HG02798 (cell line): ENCODE data around the gene MTARC2.

Experiments
- ATAC-seq: cut with Tn5 transposase; IDR thresholded peaks from one replicate; pipeline ENCODE4 v1.9.1; 2021; ENCODE audit warnings: mild to moderate bottlenecking; ENCODE audit not compliant: unreplicated experiment, poor library complexity

Gene MTARC2

DNA sequence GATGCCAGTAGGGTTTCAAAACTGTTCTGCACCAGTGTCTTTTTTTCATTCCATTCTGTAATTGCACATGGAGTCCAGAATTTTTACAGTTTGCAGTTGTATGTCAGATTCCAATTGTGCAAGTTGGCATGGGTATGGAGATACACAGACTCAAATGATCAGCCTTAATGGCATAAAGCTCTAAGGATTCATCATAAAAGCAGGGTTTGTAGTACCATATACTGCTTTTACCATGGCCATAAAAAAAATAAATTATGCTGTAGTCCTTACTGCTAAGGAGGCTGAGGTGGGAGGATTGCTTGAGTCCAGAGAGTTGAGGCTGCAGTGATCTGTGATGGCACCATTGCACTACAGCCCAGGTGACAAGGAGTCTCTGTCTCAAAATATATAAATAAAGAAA lies 48.9 kb downstream of the MTARC2 start:
- ATAC-seq, result no peak

DNA sequence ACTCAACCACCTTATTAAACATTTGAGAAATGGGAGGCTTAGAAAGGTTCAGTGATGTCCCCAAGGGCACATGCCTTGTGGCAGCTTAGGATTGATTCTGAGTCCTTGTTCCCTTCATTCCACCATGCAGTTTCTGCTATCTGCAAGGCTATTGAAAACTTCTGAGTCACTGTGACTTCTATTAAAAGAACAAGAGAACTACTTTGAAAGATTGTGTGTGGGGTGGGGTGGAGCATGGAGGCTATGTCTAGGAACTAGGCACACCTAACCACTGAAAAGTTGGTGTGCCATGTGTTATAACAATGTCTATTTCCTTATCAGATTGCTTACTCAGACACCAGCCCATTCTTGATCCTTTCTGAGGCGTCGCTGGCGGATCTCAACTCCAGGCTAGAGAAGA lies 49.4 kb downstream of the MTARC2 start:
- no peak for ATAC-seq

DNA sequence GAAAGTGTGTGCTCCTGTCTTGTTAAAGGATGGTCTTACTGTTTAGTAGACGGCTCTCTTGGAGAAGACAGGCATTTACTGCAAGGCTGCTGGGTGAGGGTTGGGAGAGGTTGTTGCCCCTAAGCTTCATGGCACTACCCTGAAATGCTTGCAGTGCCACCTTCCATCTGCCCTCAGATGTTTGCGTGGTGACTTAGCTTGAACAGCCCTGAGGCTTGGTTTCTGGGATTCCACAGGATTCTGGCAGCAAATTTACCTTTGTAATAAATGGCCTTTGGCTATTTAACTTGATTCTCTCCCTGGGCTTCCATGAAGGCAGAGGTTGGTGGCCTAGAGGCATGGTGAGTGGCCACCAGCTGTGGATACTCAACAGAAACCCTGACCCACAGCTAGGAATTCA lies 50.2 kb downstream of the MTARC2 start:
- no peak for ATAC-seq

DNA sequence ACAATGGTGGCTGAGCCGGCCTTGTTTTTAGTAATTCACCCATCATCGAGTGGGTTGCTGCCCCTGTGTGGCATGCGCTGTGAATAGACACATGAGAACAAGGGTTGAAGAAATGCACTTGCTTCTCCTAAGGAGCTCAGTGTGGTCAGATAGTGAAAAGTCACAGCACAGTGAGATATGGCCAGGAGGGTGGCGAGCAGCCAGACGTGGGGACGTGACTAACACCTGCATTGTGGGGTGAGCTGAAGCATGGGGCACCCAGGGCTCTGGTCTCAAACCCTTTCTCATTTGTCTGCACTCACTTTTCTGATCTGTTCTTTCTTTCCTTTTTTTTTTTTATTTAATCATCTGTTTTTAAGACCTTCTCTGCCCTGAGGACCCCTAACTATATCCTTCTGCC lies 52.1 kb downstream of the MTARC2 start:
- ATAC-seq, result no peak

DNA sequence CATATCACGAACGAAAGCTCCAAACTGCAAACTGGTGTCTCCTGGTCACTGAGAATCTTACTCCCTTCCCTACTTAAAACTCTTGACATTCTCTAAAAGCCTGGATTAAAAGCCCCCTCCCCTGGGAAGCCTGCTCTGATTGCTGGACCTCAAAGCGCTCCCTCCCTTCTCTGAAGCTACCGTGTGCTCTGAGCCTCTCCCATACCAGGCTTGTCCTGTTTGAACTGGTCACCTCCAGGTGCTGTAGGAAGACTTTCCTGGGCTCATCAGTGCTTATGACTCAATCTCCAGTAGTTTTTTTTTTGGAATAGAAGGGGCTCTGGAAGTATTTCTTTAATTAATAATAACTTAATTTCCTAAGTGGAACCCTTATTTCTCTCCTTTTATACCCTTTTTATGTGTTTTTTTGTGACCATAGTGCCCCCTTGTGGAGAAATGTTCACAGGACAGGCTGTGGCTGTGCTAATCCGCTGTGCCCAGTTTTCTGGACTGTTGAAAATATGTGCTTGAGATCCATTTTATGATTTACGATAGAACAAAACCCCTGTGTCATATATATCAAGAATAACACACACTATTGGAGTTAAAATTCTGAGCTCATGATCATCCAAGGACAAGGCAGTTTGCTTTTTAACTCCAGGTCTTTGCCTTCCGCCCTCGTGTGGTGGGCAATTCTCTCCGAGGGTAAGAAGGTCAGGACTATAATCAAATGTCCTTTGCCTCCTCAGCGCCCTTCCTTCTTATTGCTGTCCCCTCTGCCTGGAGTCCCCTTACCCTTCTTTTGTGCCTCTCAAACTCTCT lies 55.5 kb downstream of the MTARC2 start:
- ATAC-seq, result peak; percentile 53

DNA sequence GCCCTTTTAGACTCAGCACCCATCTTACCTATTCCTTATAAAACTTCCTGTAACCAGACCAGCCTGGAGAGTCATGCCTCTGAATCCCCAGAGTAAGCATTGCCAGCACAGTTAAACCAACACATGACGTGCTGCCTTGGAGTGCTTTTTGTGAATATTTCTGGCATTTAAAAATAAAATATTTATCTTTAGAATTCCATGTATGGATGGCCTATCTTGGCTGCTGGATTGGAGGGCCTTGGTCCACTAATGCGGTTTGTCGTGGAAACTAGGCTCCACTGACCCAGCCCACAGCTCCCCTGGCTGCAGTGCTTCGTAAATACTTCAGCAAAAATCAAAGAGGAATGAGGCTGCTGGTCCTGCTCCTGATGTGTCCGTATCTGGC lies 56.1 kb downstream of the MTARC2 start:
- no peak for ATAC-seq

DNA sequence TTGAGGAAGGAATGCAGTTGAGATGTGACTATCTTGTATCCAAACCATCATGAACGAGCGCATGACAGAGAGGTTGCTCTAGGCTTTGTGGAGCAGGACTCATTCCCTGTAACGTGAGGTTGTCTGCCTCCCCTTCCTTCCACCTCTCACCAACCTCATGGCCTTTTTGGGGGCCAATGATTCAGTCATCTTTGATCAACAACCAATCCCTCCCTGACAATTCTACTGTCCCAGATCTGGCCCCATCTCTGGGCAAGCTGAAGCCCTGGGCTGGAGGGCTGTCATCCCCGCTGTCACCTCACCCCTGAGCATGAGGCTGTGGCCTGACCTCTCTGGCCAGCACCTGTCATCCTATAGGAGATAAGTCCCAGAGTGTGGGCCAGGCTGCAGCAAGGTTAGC lies 58.3 kb downstream of the MTARC2 start:
- no peak for ATAC-seq

DNA sequence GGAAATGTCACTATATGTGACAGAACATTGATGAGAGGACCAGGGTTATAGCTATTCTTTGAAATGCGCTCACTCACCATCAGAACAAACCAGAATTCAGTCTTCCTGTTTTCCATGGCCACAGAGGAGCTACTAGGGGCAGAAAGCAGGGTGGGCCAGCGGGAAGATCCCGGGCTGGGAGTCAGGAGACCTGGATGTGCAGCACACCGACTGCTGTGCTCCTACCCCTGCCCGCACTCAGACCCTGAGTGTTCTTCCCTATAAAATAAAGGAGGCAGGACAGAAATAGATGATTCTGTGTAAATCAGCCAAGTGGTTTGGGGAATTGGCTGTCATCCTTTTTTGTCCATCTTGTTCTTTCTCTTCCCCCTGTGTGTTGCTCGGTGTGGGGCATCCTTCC lies 59.6 kb downstream of the MTARC2 start:
- no peak for ATAC-seq

DNA sequence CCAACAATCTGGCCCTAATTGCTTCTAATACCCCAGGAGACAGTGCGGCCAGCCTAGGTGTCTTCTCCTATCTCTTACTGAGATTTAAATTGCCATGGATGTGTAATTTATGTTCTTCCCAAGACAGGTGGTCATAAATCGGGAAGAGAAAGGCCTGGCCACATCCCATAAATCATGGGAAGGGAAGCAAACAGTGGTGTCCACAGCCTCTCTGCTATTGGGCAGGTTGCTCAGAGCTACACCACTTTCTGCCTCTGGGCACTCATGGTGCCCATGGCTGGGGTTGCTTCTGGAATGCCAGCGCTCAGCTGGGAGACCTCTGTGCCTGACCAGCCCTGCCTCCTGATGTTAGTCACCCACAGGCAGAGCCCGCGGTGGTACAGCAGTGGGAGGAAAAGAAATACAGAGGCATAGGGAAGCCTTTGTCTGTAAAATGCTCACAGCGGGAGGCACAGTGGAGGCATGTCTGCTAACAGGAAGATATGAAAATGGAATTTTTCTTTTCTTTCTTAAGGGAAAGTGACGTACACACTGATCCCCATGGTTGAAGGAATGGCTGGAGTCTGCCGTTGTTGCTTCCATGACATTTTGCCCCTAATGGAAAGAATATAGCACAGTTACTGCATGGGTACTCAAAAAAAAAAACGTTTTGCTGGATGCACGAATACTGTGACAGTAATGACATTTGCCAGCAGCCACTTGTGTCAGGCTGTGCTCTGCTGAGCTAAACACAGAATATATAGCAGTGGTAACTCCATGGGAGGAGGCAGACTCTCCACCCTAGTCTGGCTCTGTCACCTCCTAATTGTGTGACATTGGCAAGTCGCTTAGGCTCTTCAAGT lies 60.4 kb downstream of the MTARC2 start:
- ATAC-seq, result no peak

DNA sequence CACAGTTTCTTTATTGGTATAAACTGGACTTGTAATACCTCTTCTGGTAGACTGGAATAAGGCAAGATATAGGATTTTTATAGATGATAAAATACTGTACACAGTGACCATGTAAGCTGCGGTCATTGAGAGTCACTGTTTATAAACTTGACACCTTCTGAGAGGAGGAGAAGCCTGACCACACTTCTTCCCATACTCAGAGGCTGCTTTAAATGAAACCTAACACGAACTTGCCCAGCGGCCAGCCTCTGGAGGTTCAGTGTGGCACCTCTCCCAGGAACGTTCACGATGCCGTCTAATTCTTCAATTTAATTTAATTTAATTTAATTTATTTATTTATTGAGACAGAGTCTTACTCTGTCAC lies 61.0 kb downstream of the MTARC2 start:
- no peak for ATAC-seq

DNA sequence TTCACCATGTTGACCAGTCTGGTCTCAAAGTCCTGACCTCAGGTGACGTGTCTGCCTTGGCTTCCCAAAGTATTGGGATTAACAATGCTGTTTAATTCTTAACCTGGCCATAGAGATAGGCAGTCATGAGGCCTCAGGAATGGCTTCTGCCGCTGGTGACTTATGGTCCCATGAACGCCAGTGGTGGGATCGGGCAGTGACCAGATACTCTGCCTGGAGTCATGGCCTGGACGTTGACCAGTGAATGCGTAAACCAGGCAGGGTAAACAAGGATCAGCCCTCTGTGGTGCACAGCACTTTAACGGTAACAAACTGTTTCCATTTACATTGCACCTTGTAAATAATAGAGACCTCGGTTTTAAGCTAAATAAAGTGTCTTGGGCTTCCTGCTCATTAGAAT lies 61.6 kb downstream of the MTARC2 start:
- ATAC-seq, result peak; percentile 5

DNA sequence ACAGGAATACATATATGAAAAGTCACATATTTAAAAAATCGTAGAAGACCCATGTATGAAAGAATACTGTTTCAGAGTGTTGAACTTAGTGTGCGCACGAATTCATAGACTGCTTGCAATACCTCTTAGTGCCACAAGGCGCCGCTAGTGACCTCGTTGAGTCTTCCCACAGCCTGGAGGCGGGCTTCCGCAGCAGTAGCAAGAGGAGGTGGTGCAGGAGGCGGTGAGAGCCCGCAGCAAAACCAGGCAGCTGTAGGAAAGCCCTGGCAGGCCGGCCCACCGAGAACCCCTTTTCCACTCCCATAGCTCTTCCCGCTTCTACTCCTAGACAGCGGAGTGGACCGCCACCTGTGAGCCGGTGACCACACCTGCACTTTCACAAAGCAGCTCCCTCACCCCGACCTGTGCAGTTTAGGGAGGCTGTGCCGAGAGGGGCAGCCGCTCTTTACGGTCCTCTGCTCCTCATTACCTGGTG lies 62.1 kb downstream of the MTARC2 start:
- peak; percentile 97 for ATAC-seq

DNA sequence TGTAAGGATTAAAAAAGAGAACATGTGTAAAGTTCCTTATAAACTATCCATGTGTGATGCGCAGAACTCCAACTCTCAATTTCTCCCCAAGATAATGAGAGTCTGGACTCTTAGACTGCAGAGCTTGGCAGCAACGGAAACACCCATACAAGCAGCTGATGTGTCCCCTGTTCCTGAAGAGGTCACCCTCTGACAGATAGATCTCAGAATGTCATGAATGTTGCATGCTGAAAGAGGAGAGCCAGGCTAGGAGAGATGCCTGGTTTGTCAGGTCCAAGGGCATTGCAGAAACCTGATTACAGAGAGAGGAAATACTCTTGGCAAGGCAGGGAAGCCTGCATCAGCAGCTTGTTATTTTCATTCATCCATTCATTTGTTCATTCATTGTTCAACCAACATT lies 62.8 kb downstream of the MTARC2 start:
- ATAC-seq, result no peak

DNA sequence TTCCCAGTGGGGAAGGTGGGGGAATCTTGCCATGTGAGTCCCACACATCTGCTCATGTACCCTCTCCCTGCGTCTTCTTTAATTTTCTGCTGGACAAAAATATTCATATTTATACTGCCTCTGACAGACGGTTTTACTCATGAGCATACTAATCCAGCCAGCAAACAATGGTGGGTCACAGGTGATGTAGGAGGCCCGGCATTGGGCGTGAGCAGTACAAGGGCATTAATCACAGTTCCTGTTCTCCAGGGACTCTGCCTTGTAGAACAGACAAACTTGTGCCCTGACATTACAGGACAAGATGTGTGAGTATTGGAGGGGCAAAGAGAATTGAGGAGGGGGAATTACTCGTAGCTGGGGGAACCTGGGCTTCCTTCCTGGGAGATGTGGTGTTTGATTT lies 63.6 kb downstream of the MTARC2 start:
- no peak for ATAC-seq

DNA sequence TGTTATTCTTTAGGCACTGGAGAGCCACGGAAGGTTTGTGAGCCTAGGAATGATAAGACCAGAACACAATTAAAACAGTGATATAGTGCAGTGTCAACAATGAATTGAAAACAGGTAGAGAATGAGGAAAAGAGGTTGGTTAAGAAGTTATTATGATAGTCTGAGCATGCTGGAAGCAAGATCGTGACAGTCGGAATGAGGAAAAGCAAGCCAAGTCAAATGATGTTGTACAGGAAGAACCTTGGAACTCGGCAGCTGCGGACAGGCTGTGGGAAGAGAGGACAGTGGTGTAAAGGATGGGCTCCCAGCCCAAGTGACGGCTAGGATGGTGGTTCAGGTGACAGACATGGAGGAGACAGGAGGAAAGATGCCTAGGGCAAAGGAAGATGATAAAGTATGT lies 64.2 kb downstream of the MTARC2 start:
- no peak for ATAC-seq

DNA sequence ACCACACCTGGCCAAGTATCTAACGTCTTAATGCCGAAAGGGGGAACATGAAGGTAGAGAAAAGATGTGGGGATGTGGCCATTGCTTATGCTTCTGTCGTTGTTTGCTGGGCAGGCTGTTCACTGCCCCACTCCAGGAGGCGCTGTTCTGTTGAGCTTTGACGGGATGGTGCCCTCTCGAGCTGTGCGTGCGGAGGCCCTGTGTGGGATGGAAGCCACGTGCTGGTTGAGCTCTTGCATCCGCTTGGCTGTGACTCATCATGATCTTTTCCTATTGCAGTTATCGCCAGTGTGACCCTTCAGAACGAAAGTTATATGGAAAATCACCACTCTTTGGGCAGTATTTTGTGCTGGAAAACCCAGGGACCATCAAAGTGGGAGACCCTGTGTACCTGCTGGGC lies 64.9 kb downstream of the MTARC2 start:
- no peak for ATAC-seq

DNA sequence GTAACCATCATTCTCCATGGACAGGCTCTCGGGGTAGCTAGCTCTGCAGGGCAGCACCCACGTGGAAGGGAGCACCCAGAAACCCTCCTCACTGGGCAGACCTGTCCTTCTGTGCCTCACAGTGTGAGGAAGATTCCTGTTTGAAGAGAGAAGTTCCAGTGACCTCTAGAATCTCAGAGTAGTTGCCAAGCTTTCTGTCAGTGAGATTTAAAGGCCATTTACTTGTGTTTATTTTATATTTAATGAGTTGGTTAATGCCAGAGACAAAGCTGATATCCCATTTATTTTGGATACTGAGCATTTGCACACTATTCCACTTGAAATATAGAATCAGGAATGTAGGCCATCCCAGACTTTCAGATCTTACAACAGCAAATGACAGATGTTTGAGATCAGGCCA lies 67.3 kb downstream of the MTARC2 start:
- ATAC-seq, result no peak

DNA sequence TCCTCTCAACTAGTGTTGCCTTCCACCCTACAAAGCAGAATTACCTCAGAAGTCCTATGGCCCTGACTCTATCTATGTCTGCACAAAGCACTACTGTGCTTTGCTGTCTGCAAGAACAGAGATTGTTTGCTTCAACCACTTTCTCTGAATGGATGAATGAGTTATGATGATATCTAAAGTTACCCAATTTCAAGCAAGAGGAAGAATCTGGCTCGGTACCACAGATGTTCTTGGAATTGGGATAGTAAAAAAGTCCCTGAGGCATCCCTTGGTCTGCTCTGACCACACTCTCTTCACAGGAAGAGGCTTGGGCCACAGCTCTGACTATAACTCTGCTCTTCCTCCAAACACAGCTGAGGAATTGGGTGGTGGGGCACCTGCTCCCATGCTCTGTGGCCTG lies 69.8 kb downstream of the MTARC2 start:
- no peak for ATAC-seq

DNA sequence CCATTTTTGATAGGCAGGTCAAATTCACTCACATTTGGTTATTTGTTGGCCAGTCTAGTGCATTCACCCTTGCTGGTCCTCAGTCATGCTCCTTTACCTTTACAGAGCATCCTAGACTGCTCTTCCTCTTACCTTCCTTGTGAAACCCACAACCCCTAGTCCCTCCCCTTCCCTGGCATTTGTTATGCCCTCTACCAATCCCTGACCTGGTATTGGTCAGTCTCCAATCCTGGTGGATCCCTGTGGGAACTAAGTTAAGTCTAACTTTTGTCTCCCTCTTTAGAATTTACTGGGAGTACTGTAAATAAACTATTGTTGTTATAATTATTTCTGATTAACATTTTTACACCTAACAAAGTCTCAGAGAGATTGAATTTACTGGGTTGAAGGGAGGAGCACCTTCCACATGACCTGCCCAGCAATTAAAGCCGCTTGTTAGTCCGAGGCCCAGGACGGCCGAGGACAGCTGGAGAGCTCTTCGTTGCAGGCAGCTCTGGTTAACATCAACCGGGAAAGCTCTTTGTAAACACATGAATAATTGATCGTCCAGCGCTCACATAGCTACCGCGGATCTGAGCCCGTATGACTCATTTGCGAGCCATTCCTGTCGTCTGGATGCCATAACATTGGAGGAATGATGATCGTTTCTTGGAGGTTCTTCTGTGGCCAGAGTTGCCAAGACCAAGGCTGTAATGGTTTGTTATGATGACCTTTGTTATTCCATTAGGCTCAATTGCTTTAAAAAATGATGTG lies 70.5 kb downstream of the MTARC2 start:
- no peak for ATAC-seq

DNA sequence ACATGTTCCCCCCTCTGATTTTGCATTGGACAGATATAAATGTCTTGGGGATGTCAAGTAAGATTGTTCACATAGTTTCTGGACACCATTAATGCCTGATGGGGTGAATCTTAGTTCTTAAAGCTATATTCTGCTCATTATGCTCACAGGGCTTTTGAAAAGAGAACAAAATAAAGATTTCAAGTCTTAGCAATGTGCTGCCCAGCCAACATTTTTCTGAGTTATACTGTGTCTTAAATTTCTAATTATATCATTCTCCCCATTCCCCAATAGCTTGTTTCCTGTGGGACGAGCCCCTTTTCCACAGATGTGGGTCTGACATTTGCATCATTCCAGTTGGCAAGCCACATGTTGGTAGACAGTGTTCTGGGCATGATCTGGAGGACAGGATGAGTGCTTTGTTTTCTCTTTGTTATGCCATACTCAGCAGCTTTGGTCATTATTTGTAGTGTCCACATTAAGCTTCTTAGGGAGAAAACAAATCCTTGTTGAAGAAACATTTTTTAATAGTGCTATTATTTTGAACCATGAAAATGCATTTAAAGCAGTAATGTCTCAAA lies 71.4 kb downstream of the MTARC2 start:
- no peak for ATAC-seq
